ENCODE measurements around the gene PUS1. TPM values are rescaled to one million over a fixed set of nuclear protein-coding genes. Genes with fewer than 3 reads are reported as not detected.

The PUS1 gene
- total RNA-seq, 1 experiment from 2014 or later: 74.0 TPM

GRCh38 chr12:131980263-131980662, 51.2 kb downstream of the PUS1 start:
- TF ChIP-seq EZH2phosphoT487 (IDR thresholded peaks at IDR 0.05; ENCODE audit: borderline replicate concordance, low read length) (no peak), EZH2 (IDR thresholded peaks at IDR 0.05; ENCODE audit: low read length, unreplicated experiment) (no peak)
- TF ChIP-seq, protein P1, sequence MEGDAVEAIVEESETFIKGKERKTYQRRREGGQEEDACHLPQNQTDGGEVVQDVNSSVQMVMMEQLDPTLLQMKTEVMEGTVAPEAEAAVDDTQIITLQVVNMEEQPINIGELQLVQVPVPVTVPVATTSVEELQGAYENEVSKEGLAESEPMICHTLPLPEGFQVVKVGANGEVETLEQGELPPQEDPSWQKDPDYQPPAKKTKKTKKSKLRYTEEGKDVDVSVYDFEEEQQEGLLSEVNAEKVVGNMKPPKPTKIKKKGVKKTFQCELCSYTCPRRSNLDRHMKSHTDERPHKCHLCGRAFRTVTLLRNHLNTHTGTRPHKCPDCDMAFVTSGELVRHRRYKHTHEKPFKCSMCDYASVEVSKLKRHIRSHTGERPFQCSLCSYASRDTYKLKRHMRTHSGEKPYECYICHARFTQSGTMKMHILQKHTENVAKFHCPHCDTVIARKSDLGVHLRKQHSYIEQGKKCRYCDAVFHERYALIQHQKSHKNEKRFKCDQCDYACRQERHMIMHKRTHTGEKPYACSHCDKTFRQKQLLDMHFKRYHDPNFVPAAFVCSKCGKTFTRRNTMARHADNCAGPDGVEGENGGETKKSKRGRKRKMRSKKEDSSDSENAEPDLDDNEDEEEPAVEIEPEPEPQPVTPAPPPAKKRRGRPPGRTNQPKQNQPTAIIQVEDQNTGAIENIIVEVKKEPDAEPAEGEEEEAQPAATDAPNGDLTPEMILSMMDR (conservative IDR thresholded peaks at IDR 0.05; ENCODE audit: low read depth, low read length): peak; percentile 60
- Histone ChIP-seq H4K20me1 (ENCODE audit: low read length) (peaks cover 14% of the 10 kb centered on the region; the same call in 1 of the 2 replicates), H3K36me3 (ENCODE audit: low read depth, low read length) (peaks cover 26% of the 10 kb centered on the region; the same call in 1 of the 2 replicates), H3K79me2 (ENCODE audit: low read length) (peaks cover 32% of the 10 kb centered on the region), H3K4me1 (ENCODE audit: insufficient read depth, low read length) (peaks cover 11% of the 10 kb centered on the region), H3K9me2 (replicated peaks; ENCODE audit: low read length) (no peaks in the 10 kb centered on the region), H2AFZ (ENCODE audit: low read length) (no peak overlapping the region), H3K9ac (ENCODE audit: low read length) (no peak overlapping the region), H3K9me3 (ENCODE audit: low read length) (no peaks in the 10 kb centered on the region), H3F3A (ENCODE audit: low read length, unreplicated experiment) (no peaks in the 10 kb centered on the region), H3K4me3 (ENCODE audit: low read length) (no peak overlapping the region), H3K27me3 (ENCODE audit: low read length) (no peaks in the 10 kb centered on the region), H3K27ac (ENCODE audit: low read length) (no peak overlapping the region), H3K4me2 (ENCODE audit: low read length) (no peak overlapping the region)
- DNase-seq: peak; percentile 35
- peak; percentile 76 for ATAC-seq
- ChIA-PET POLR2A (ENCODE audit: unreplicated experiment) (interaction anchor here (0.6 kb wide), 1 partner anchor 17 kb away, joined by 5 read pairs; no protein-coding TSS in a partner anchor), CTCF (interaction anchor here (0.6 to 0.8 kb wide), 2 partner anchors 29 to 53 kb away, joined by 3 read pairs; no protein-coding TSS in a partner anchor)
- no TSS peak for BruUV-seq (replicated peaks)
- intact Hi-C loops (cut with micrococcal nuclease): loop anchor here (1.0 kb wide), 1 partner anchor 15 kb away; no protein-coding TSS in a partner anchor

DNA sequence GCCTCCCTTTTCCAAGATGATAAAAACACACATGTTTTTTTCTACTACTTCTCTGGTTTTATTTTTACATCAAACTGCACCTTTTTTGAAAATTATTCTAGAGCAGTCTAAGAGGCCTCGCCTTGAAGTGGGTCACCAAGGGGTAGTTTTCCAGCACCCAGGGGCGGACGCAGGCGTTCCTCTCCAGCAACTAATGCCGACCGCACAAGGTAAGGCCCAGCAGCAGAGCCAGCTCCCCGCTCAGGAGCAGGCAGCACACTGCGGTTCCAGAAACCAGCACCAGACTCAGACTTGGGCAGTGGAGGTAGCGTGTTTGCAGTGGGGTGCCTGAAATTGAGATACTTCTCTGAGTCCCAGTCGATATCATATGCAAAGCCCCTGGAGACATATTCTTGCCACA, 52.3 kb downstream of the PUS1 start:
- TF ChIP-seq, protein P1 (conservative IDR thresholded peaks at IDR 0.05; ENCODE audit: low read depth, low read length): no peak
- TF ChIP-seq EZH2 (IDR thresholded peaks at IDR 0.05; ENCODE audit: low read length, unreplicated experiment) (no peak), EZH2phosphoT487 (IDR thresholded peaks at IDR 0.05; ENCODE audit: borderline replicate concordance, low read length) (no peak)
- POLR2A ChIA-PET (ENCODE audit: unreplicated experiment): no interaction called here

GRCh38 chr12:131982041-131982440, 53.0 kb downstream of the PUS1 start:
- intact Hi-C loops (cut with micrococcal nuclease): no loop called here
- BruUV-seq (replicated peaks): no TSS peak

More for the DNA sequence above, 52.3 kb downstream of the PUS1 start:
- peaks cover 8% of the 10 kb centered on the region; the same call in 1 of the 2 replicates for H4K20me1 ChIP-seq (ENCODE audit: low read length)
- H3K79me2 ChIP-seq (ENCODE audit: low read length): peaks cover 21% of the 10 kb centered on the region
- BruUV-seq (replicated peaks): no TSS peak
- H3K36me3 ChIP-seq (ENCODE audit: low read depth, low read length): peaks cover 26% of the 10 kb centered on the region; the same call in 1 of the 2 replicates
- no peak overlapping the region for H2AFZ ChIP-seq (ENCODE audit: low read length)
- H3K9ac ChIP-seq (ENCODE audit: low read length): no peak overlapping the region
- DNase-seq: no peak
- no peak for ATAC-seq
- intact Hi-C loops (cut with micrococcal nuclease): no loop called here
- no peaks in the 10 kb centered on the region for H3K9me3 ChIP-seq (ENCODE audit: low read length)
- no peaks in the 10 kb centered on the region for H3K27me3 ChIP-seq (ENCODE audit: low read length)
- H3K4me1 ChIP-seq (ENCODE audit: insufficient read depth, low read length): peaks cover 11% of the 10 kb centered on the region
- no peaks in the 10 kb centered on the region for H3F3A ChIP-seq (ENCODE audit: low read length, unreplicated experiment)
- H3K27ac ChIP-seq (ENCODE audit: low read length): no peak overlapping the region
- no peak overlapping the region for H3K4me3 ChIP-seq (ENCODE audit: low read length)
- CTCF ChIA-PET: no interaction called here
- no peak overlapping the region for H3K4me2 ChIP-seq (ENCODE audit: low read length)
- H3K9me2 ChIP-seq (replicated peaks; ENCODE audit: low read length): no peaks in the 10 kb centered on the region

More at GRCh38 chr12:131982041-131982440, 53.0 kb downstream of the PUS1 start:
- no peak overlapping the region for H3K27ac ChIP-seq (ENCODE audit: low read length)
- no peak for DNase-seq
- no peaks in the 10 kb centered on the region for H3F3A ChIP-seq (ENCODE audit: low read length, unreplicated experiment)
- H3K79me2 ChIP-seq (ENCODE audit: low read length): peaks cover 15% of the 10 kb centered on the region
- TF ChIP-seq EZH2phosphoT487 (IDR thresholded peaks at IDR 0.05; ENCODE audit: borderline replicate concordance, low read length) (no peak), EZH2 (IDR thresholded peaks at IDR 0.05; ENCODE audit: low read length, unreplicated experiment) (no peak)
- TF ChIP-seq, protein P1 (conservative IDR thresholded peaks at IDR 0.05; ENCODE audit: low read depth, low read length): no peak
- no peak overlapping the region for H2AFZ ChIP-seq (ENCODE audit: low read length)
- H3K36me3 ChIP-seq (ENCODE audit: low read depth, low read length): peaks cover 32% of the 10 kb centered on the region
- CTCF ChIA-PET: no interaction called here
- no peaks in the 10 kb centered on the region for H3K9me3 ChIP-seq (ENCODE audit: low read length)
- no peaks in the 10 kb centered on the region for H3K27me3 ChIP-seq (ENCODE audit: low read length)
- no peak overlapping the region for H3K9ac ChIP-seq (ENCODE audit: low read length)
- H3K9me2 ChIP-seq (replicated peaks; ENCODE audit: low read length): no peaks in the 10 kb centered on the region
- H3K4me3 ChIP-seq (ENCODE audit: low read length): no peak overlapping the region
- peaks cover 11% of the 10 kb centered on the region for H3K4me1 ChIP-seq (ENCODE audit: insufficient read depth, low read length)
- H3K4me2 ChIP-seq (ENCODE audit: low read length): no peak overlapping the region
- no peak for ATAC-seq
- H4K20me1 ChIP-seq (ENCODE audit: low read length): peaks cover 8% of the 10 kb centered on the region; the same call in 1 of the 2 replicates
- POLR2A ChIA-PET (ENCODE audit: unreplicated experiment): no interaction called here
